ENCODE results near the gene REM1.
"Not testable (repeated sequence)": the region's sequence is repeated elsewhere in the genome, so short reads cannot be mapped to it uniquely, and the experiment has no call there.

Gene REM1

DNA sequence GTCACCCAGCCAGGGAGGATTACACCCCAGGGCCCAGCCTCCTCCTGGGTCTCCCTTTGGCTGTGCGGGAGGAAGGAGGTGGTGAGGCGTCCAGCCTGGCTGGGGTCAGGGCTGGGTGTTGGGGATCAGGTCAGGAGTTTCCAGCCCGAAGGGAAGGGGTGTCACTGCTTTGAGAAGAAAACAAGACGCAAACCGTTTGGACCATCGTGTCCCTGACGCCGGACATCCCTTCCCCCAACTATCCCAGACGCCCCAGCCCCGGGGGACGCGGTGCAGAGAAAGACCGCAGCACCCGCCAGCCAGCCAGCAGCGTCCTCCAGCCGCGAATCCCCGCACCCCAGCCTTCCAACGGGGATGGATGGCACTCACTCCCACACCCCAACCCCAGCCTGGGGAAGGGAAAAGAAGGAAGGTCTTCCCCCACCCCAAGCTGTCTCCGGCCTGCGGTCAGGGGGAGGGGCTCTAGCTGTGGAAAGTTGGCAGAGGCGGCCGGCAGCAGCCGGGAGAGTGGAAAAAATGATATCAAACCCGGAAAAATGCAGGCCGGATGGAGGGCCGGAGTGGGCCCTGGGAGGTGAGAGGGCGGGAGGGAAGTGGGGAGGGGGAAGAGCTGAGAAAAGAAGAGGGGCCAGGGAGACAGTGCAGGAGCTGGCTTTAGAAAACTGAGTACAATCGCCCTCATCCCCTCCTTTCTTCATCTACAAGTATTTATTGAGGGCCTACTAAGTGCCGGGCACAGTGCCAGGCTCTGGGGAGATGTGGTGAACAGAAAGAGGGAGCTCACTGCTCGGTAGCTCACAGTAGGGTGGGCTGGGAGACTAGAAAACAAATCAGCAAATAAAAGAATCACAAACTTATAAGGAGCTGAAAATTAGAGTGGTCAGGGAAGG, 10.6 kb downstream of the REM1 start:
- DNase-seq = peak; percentile 60

DNA sequence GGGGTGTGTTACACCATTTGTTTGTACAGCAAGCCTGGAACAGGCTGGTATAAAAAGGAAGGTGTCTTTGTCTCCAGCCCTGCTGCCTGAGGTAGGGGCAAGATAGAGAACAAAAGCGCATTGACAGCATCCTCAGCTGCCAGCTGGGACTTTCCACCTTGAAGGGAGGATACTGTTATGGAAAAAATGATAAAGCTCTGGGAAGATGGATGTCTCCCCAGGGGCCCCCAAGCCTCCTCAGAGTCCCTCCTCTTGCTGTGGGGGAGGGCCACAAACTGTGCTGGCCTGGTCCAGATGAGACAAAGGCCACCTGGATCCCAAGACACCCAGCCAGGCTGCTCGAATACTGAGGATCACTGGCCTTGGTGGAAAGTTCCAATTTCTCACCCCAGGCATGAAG, 13.0 kb downstream of the REM1 start:
- DNase-seq = no peak

DNA sequence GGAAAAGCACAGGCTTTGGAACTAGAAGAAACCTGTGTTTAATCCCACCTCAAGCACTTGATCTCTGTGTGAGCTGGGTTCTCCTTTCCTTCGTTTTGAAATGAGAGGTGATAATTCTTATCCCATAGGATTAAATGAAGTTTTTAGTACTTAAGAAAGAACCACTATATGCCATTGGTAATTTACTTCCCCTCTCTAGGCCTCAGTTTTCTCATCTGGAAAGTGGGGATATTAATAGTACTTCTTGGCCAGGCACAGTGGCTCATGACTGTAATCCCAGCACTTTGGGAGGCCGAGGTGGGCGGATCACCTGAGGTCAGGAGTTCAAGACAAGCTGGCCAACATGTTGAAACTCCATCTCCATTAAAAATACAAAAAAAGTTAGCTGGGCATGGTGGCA, 14.1 kb downstream of the REM1 start:
- DNase-seq = no peak

GRCh38 chr20:31490752-31491151, 15.7 kb downstream of the REM1 start:
- DNase-seq = no peak

DNA sequence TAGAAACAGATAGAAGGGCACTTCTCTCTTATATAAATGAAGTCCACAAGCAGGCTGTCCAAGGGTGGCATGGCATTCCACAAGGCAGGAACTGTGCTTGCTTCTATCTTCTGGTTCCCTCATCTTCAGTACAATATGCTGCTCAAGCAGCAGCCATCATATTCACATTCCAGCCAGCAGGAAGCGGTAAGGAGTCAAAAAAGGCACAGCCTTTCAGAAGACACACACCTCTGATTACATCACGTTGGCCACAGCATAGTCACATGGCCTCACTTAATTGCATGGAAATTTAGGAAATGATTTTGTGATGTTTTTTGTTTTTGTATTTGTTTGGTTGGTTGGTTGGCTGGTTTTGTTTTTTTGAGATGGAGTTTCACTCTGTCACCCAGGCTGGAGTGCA, 19.0 kb downstream of the REM1 start:
- DNase-seq = peak; percentile 39

DNA sequence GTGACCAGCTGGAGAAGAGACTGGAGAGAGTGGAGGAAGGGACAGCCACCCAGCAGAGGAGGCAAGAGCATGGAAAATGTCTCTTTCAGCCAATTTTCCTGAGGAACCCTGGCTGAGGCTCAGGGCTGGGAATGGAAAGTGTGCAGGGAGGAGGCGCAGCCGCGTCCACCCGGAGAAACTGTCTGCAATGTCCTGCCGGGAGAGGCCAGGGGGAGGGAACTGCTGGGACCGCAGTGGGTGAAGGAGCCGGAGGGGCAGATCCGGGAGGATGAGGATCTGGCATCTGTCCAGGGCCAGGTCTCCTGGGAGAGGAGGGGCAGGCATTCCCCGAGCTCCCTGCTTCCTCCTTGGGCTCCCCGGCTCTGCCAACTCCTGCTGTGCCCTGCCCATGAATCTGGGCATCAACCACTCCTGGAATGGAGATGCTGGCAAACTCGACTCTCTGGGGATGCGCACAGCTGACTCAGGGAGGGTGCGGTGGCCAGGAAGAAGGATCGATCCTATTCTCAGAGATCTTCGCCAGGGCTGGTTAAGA, 21.7 kb downstream of the REM1 start:
- peak; percentile 56 for DNase-seq

GRCh38 chr20:31497838-31498540, 22.9 kb downstream of the REM1 start:
- DNase-seq = peak; percentile 90

DNA sequence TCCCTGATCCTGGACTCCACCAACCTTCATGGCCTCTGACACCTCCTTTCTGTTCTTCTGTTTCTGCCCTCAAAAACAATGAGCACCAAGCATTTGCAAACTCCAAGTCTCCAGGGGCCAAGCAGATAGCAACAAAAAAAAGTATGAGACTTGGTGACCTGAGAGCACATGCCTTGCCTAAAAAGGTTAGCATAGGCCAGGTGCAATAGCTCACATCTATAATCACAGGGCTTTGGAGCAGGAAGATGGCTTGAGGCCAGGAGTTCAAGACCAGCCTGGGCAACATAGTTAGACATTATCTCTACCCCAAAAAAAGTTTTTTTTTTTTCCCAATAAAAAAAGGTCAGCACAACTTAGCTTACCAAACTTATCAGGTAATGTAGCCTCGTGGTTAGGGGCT, 25.4 kb downstream of the REM1 start:
- no peak for DNase-seq

DNA sequence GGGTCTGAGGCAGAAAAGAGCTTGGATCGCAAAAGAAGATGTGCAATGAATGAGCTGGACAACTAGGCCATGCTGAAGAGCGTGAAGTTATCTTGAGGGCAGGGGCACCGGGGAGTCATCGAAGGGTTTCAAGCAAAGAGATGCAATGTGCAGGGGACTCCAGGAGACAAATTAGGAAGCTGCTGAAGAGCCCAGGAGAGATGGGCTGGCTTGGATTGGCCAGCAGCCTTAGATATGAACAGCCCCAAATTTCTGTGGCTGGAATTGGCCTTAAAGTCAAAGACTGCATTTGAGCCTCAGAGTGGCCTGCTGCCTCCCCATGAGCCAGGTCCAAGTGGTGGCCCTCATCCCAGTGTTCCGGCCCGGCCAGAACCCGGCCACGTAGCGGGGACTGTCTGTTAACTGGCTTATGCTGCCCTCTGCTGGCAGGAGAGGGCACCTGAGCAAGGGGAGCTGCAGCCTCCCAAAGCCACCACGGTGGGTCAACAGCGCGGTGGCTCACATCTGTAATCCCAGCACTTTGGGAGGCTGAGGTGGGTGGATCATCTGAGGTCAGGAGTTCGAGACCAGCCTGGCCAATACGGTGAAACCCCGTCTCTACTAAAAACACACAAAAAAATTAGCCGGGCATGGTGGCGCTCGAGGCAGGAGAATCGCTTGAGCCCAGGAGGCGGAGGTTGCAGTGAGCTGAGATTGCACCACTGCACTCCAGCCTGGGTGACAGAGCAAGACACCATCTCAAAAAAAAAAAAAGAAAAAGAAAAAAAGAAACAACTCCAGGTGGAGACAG, 28.0 kb downstream of the REM1 start:
- peak; percentile 31 for DNase-seq

DNA sequence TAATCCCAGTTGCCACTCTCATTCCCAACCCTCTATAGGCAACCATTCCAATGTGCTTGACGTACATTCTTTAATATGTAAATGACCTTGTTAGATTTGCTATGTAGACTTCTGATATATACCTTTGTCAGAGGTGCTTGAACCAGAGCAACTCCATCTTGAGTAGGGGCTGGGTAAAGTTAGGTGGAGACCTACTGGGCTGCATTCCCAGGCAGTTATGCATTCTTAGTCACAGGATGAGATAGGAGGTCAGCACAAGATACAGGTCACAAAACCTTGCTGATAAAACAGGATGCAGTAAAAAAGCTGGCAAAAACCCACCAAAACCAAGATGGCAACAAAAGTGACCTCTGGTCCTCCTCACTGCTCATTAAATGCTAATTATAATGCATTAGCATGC, 30.8 kb downstream of the REM1 start:
- DNase-seq = peak; percentile 57

DNA sequence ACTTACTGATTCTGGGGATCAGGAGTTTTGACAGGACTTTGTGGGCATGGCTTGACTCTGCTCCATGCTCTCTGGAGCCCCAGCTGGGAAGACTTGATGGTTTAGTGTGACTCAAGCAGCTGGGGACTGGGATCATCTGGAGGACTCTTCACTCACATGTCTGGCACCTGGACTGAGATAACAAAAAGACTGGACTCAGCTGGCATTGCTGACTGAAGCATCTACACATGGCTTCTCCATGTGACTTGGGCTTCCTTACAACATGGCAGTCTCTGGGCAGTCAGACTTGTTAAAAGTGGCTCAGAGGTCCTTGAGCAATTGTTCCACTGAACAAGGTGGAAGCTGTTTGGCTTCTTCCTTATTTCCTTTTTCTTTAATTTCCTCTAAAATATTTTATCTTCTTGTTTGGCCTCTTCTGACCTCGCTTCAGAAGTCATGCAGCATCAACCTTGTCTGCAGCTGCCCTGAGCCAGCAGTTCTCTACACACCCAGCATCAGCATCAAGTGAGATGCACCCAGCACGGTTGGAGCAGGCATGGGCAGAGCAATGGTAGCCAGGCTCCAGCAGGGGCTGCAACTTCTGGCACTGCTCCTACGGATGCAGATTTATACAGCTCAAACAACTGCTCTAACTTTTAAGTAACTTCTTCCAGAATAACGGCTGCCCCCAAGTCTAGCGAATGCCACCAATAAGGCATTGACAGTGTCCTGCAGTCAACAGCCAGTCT, 33.6 kb downstream of the REM1 start:
- no peak for DNase-seq

DNA sequence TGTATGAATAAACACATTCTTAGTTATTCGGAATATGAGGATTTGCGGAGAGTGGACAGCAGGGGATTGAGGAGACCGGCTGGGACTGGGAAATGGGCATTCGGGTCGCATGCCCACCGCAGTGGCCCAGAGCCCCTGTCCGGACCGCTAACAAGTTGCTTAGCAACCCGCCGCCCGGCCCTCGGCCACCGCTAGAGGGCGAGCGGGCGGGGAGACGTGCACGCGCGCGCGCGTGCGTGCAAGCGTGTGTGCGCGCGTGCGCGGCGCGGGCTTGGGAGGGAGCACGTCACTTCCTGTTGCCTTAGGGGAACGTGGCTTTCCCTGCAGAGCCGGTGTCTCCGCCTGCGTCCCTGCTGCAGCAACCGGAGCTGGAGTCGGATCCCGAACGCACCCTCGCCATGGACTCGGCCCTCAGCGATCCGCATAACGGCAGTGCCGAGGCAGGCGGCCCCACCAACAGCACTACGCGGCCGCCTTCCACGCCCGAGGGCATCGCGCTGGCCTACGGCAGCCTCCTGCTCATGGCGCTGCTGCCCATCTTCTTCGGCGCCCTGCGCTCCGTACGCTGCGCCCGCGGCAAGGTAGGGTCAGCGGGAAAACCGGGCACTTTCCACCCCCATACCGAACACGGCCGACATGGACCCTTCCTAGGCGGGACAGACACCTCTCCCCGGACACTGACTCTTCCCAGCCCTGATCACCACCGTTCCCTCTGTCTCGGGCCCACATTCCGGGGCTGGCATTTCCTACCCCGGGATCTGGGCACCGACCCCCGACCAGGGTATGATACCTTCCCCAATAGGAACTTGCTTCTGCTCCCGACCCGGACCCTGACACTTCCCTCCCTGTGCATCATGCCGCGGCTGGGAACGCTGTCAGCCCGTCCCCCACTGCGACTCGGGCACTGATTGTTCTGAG, 39.3 kb downstream of the REM1 start, which contains the start of gene HM13:
TSS of gene HM13 (plus strand) at position 289 of the 918 bp plus-strand sequence. CDS start at position 399, 110 bp downstream.
- peak; percentile 84 for DNase-seq

- DNase-seq = no peak
Observed at GRCh38 chr20:31515072-31515774, 40.1 kb downstream of the REM1 start.

- DNase-seq = no peak
Observed at GRCh38 chr20:31515775-31516107, 40.7 kb downstream of the REM1 start.

GRCh38 chr20:31516166-31516565, 41.1 kb downstream of the REM1 start:
- no peak for DNase-seq

GRCh38 chr20:31516651-31517050, 41.6 kb downstream of the REM1 start:
- DNase-seq = no peak

- DNase-seq = peak; percentile 31
Observed at GRCh38 chr20:31517373-31517772, 42.3 kb downstream of the REM1 start.

DNA sequence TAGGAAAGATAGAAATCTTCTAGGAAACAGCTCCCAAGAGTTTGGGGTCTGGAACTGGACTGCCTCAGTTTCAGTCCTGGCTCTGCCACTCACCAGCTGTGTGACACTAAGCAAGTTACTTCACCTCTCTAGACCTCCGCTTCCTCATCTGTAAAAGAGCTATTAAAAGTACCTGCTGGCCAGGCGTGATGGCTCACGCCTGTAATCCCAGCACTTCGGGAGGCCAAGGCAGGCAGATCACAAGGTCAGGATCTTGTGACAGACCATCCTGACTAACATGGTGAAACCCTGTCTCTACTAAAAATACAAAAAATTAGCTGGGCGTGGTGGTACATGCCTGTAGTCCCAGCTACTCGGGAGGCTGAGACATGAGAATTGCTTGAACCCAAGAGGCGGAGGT, 46.2 kb downstream of the REM1 start:
- DNase-seq = not testable (repeated sequence)

GRCh38 chr20:31522731-31523130, 47.6 kb downstream of the REM1 start:
- DNase-seq = no peak
